H1 (cell line): ENCODE results near the gene DSTN. TPM values are rescaled to one million over a fixed set of nuclear protein-coding genes. Genes with fewer than 3 reads are reported as not detected.

Experiments used
- CTCF ChIA-PET: fragments of 300-600 bp; sonication (Branson Sonifier 250); formaldehyde crosslinking; loops from one replicate; lab custom pipeline; 2021; ENCODE audit not compliant: partially characterized antibody; lab: Charles Lee
- POLR2A ChIA-PET: fragments of 300-600 bp; sonication (Branson Sonifier 250); formaldehyde crosslinking; loops from one replicate; lab custom pipeline; 2021; ENCODE audit warnings: inconsistent platforms; ENCODE audit not compliant: partially characterized antibody; lab: Charles Lee
- DNase-seq, 2 experiments: peaks; one replicate each; pipeline versions ENCODE4 v3.0.0 to v3.0.0-alpha.2; 2010 to 2022; ENCODE audit warnings: low spot score in 2 of 2, low read depth in 1 of 2, mixed read lengths in 1 of 2
- FAIRE-seq: peaks from 2 replicates; lab custom pipeline; 2011; peaks lifted over from hg19 to GRCh38; lab: Jason Lieb, UNC
- H2AFZ ChIP-seq: 2 replicates; pipeline ENCODE4 v1.8.1; 2012; ENCODE audit warnings: low read length, inconsistent platforms
- H2AK5ac ChIP-seq: 2 replicates; pipeline ENCODE4 v1.6.1; 2013; ENCODE audit warnings: low read depth, low read length
- H2BK120ac ChIP-seq: replicated peaks from 2 replicates; pipeline ENCODE3; 2013; ENCODE audit warnings: low read depth, low read length, inconsistent platforms
- H2BK12ac ChIP-seq: 2 replicates; pipeline ENCODE4 v1.6.1; 2013; ENCODE audit warnings: low read depth, low read length
- H2BK15ac ChIP-seq: 2 replicates; pipeline ENCODE4 v1.6.1; 2013; ENCODE audit warnings: low read length
- H2BK20ac ChIP-seq: 2 replicates; pipeline ENCODE4 v1.6.1; 2013; ENCODE audit warnings: low read length
- H2BK5ac ChIP-seq: 2 replicates; pipeline ENCODE4 v1.6.1; 2013; ENCODE audit warnings: low read depth, low read length
- H3K14ac ChIP-seq: 2 replicates; pipeline ENCODE4 v1.6.1; 2013; ENCODE audit warnings: inconsistent platforms; ENCODE audit not compliant: insufficient read length
- H3K18ac ChIP-seq: 2 replicates; pipeline ENCODE4 v1.6.1; 2013; ENCODE audit warnings: low read length; ENCODE audit errors: extremely low read depth
- H3K23ac ChIP-seq: 2 replicates; pipeline ENCODE4 v1.6.1; 2013; ENCODE audit warnings: inconsistent platforms; ENCODE audit not compliant: insufficient read length
- H3K23me2 ChIP-seq: 2 replicates; pipeline ENCODE4 v1.6.1; 2013; ENCODE audit warnings: low read depth, low read length
- H3K27ac ChIP-seq: 2 replicates; pipeline ENCODE4 v1.6.1; 2011; ENCODE audit warnings: low read depth, low read length, inconsistent platforms
- H3K27me3 ChIP-seq, 4 experiments: replicated peaks in 1 of 4; 1 replicate in 1 of 4; 2 replicates in 3 of 4; pipeline versions ENCODE4 v1.6.1 to v1.8.1; 2011 to 2013; ENCODE audit warnings: low read length in 3 of 4, mild to moderate bottlenecking in 3 of 4, inconsistent platforms in 2 of 4, mixed read lengths in 2 of 4, moderate library complexity in 1 of 4; ENCODE audit not compliant: control insufficient read depth in 3 of 4, insufficient read depth in 3 of 4; ENCODE audit errors: extremely low read depth in 1 of 4
- H3K36me3 ChIP-seq, 4 experiments: 2 replicates each; pipeline versions ENCODE4 v1.6.1 to v1.8.1; 2011 to 2013; ENCODE audit warnings: mild to moderate bottlenecking in 4 of 4, low read length in 3 of 4, moderate library complexity in 2 of 4, control low read depth in 1 of 4, inconsistent platforms in 1 of 4; ENCODE audit not compliant: insufficient read depth in 4 of 4, control insufficient read depth in 2 of 4
- H3K4ac ChIP-seq: replicated peaks from 2 replicates; pipeline ENCODE3; 2013; ENCODE audit warnings: low read length, low read depth, mixed read lengths, inconsistent platforms; ENCODE audit not compliant: insufficient read length
- H3K4me1 ChIP-seq, 4 experiments: replicated peaks in 1 of 4; 1 replicate in 1 of 4; 2 replicates in 3 of 4; pipeline versions ENCODE4 v1.6.1 to v1.8.1; 2011 to 2013; ENCODE audit warnings: low read length in 3 of 4, inconsistent platforms in 2 of 4, mixed read lengths in 1 of 4; ENCODE audit not compliant: insufficient read depth in 4 of 4, control insufficient read depth in 3 of 4
- H3K4me2 ChIP-seq, 2 experiments: 2 replicates each; pipeline versions ENCODE4 v1.6.1 to v1.8.1; 2011 to 2013; ENCODE audit warnings: low read depth in 2 of 2, low read length in 2 of 2, control low read depth in 1 of 2, inconsistent platforms in 1 of 2, mild to moderate bottlenecking in 1 of 2; ENCODE audit not compliant: insufficient read depth in 1 of 2
- H3K4me3 ChIP-seq, 4 experiments: fragments of 200-600, 300-600 bp in 1 of 4; sonication (generic), shearing (Covaris generic), sonication (Bioruptor Twin) in 1 of 4; 2 replicates each; pipeline versions ENCODE4 v1.5.1 to v1.8.1; 2011 to 2016; ENCODE audit warnings: low read length in 4 of 4, low read depth in 3 of 4, control low read depth in 2 of 4, inconsistent platforms in 2 of 4, mild to moderate bottlenecking in 2 of 4, mixed read lengths in 1 of 4, moderate library complexity in 1 of 4; ENCODE audit not compliant: insufficient read depth in 2 of 4; ENCODE audit errors: extremely low read depth in 1 of 4
- H3K56ac ChIP-seq: replicated peaks from 2 replicates; pipeline ENCODE3; 2013; ENCODE audit warnings: low read depth, mild to moderate bottlenecking, mixed read lengths, low read length, inconsistent platforms; ENCODE audit not compliant: insufficient read length
- H3K79me1 ChIP-seq: 2 replicates; pipeline ENCODE4 v1.6.1; 2013; ENCODE audit warnings: low read depth, low read length, control low read depth
- H3K79me2 ChIP-seq, 2 experiments: 2 replicates each; pipeline versions ENCODE4 v1.6.1 to v1.8.1; 2012 to 2013; ENCODE audit warnings: low read length in 2 of 2, mild to moderate bottlenecking in 2 of 2, inconsistent platforms in 1 of 2; ENCODE audit not compliant: insufficient read depth in 2 of 2, control insufficient read depth in 1 of 2
- H3K9ac ChIP-seq, 4 experiments: replicated peaks in 1 of 4; 1 replicate in 1 of 4; 2 replicates in 3 of 4; pipeline versions ENCODE4 v1.6.1 to v1.8.1; 2011 to 2013; ENCODE audit warnings: low read depth in 3 of 4, low read length in 3 of 4, control low read depth in 2 of 4, mild to moderate bottlenecking in 2 of 4, moderate library complexity in 2 of 4, inconsistent platforms in 1 of 4; ENCODE audit errors: extremely low read depth in 1 of 4
- H3K9me3 ChIP-seq, 2 experiments: 2 replicates each; pipeline versions ENCODE4 v1.6.1 to v1.8.1; 2012 to 2013; ENCODE audit warnings: mild to moderate bottlenecking in 2 of 2, moderate library complexity in 2 of 2, control low read depth in 1 of 2, inconsistent platforms in 1 of 2, low read depth in 1 of 2, low read length in 1 of 2, mixed read lengths in 1 of 2; ENCODE audit not compliant: insufficient read depth in 2 of 2
- H4K20me1 ChIP-seq, 2 experiments: replicated peaks in 1 of 2; 2 replicates each; pipeline versions ENCODE3 to v1.8.1; 2011 to 2013; ENCODE audit warnings: inconsistent platforms in 2 of 2, low read length in 2 of 2, mild to moderate bottlenecking in 1 of 2; ENCODE audit not compliant: insufficient read depth in 2 of 2, control insufficient read depth in 1 of 2
- H4K5ac ChIP-seq: 2 replicates; pipeline ENCODE4 v1.6.1; 2013; ENCODE audit warnings: low read length, low read depth, mixed read lengths, inconsistent platforms; ENCODE audit not compliant: insufficient read length
- H4K8ac ChIP-seq: 2 replicates; pipeline ENCODE4 v1.8.0; 2013; ENCODE audit warnings: mild to moderate bottlenecking, moderate library complexity, low read length, inconsistent platforms; ENCODE audit not compliant: insufficient read depth; ENCODE audit errors: extremely low read depth
- H4K91ac ChIP-seq: replicated peaks from 2 replicates; pipeline ENCODE3; 2013; ENCODE audit warnings: low read length, mixed read lengths, inconsistent platforms; ENCODE audit not compliant: insufficient read length
- BCL11A ChIP-seq, 2 experiments: IDR thresholded peaks; one replicate each; pipeline ENCODE4 v1.6.1; 2011; ENCODE audit warnings: low read depth in 2 of 2, low read length in 2 of 2, mild to moderate bottlenecking in 2 of 2
- CEBPB ChIP-seq: IDR thresholded peaks from 2 replicates; pipeline ENCODE4 v1.6.1; 2012; ENCODE audit warnings: low read depth, low read length
- EGR1 ChIP-seq: IDR thresholded peaks from 2 replicates; pipeline ENCODE4 v1.6.1; 2011; ENCODE audit warnings: low read depth, low read length, borderline replicate concordance
- GABPA ChIP-seq: IDR thresholded peaks from 2 replicates; pipeline ENCODE4 v1.6.1; 2011; ENCODE audit warnings: mild to moderate bottlenecking, low read length, moderate library complexity, borderline replicate concordance; ENCODE audit not compliant: insufficient read depth
- JUN ChIP-seq: IDR thresholded peaks from 2 replicates; pipeline ENCODE4 v1.6.1; 2011; ENCODE audit warnings: low read depth, mild to moderate bottlenecking, improper control_type of control experiment, low read length
- NANOG ChIP-seq: IDR thresholded peaks from 2 replicates; pipeline ENCODE4 v1.6.1; 2011; ENCODE audit warnings: low read length, low read depth, mild to moderate bottlenecking, inconsistent platforms; ENCODE audit not compliant: insufficient read depth, poor library complexity, severe bottlenecking
- POLR2A ChIP-seq, 2 experiments: IDR thresholded peaks; 1 replicate in 1 of 2; 2 replicates in 1 of 2; pipeline ENCODE4 v1.6.1; 2011; ENCODE audit warnings: low read depth in 2 of 2, low read length in 2 of 2, mild to moderate bottlenecking in 2 of 2; ENCODE audit errors: control extremely low read depth in 1 of 2
- TBP ChIP-seq: IDR thresholded peaks from 2 replicates; pipeline ENCODE4 v1.6.1; 2011; ENCODE audit warnings: low read depth, low read length, improper control_type of control experiment
- WGBS, 2 experiments: shearing (Covaris generic) in 1 of 2; methylation state at CpG; one replicate each; pipeline versions ENCODE4 v1.1.6 to v1.1.7; 2013 to 2015; ENCODE audit warnings: low lambda C conversion rate in 2 of 2, mixed read lengths in 2 of 2, inconsistent platforms in 1 of 2, low coverage in 1 of 2, missing lambda C conversion rate in 1 of 2; ENCODE audit not compliant: insufficient replicate concordance in 2 of 2, insufficient coverage in 1 of 2, insufficient read length in 1 of 2; ENCODE audit errors: extremely low coverage in 1 of 2, missing lambda C conversion rate in 1 of 2; 5-methylcytosine and 5-hydroxymethylcytosine counted together
- polyA plus RNA-seq, 7 experiments: library from polyadenylated mRNA; depleted of rRNA in 3 of 7; stranded (reverse) in 5 of 7; unstranded in 2 of 7; fragments of >200 nt in 5 of 7; fragments of 200-250 nt in 2 of 7; gene quantifications; 1 replicate in 5 of 7; 2 replicates in 1 of 7; 4 replicates in 1 of 7; pipeline versions ENCODE4 v1.2.1 to v1.2.3, GENCODE V29; 2011 to 2013; ENCODE audit warnings: missing spikeins in 2 of 7, mixed read lengths in 2 of 7
- total RNA-seq: library from RNA; stranded (reverse); fragmentation: NEBNext Ultra II Directional; extraction: Animal tissue kit (Norgen Biotek cat#: 25700); gene quantifications from 2 replicates; pipeline ENCODE4 v1.2.1, GENCODE V29; 2021

Gene DSTN
- total and polyA plus RNA-seq, 2 of the 8 experiments (the other 6 are each of a cell fraction or from before 2014, with no cell fraction given), result 43.3 to 208 TPM

- Histone ChIP-seq H3K27ac (peak overlapping the region; percentile 64), H4K8ac (no peak overlapping the region), H3K27me3 (no peaks in the 10 kb centered on the region), H3K18ac (peak overlapping the region; percentile 33; the same call in 1 of the 2 replicates), H3K4me1 (peaks cover 0 to 15% (median 9%) of the 10 kb centered on the region in 4 experiments; a peak in 6 of 7 replicates), H2BK12ac (no peak overlapping the region; the same call in 1 of the 2 replicates), H3K9ac (no peak overlapping the region), H3K4me3 (peak overlapping the region in 1 of 4 experiments; percentile 22; a peak in 1 of 8 replicates), H3K23me2 (no peaks in the 10 kb centered on the region), H2BK5ac (peak overlapping the region; percentile 78), H2AFZ (no peak overlapping the region), H3K36me3 (peaks cover 0 to 16% (median 6%) of the 10 kb centered on the region in 4 experiments; a peak in 4 of 8 replicates), H4K5ac (peak overlapping the region; percentile 18), H2BK20ac (no peak overlapping the region), H3K4ac (peak overlapping the region; percentile 40), H3K23ac (no peak overlapping the region), H3K4me2 (peak overlapping the region; percentile 43 to 69), H2BK15ac (no peak overlapping the region), H3K9me3 (no peaks in the 10 kb centered on the region), H3K14ac (no peak overlapping the region), H2AK5ac (no peak overlapping the region), H4K91ac (no peak overlapping the region), H3K79me2 (peaks cover 5 to 36% of the 10 kb centered on the region in 2 experiments), H3K79me1 (peaks cover 10% of the 10 kb centered on the region), H2BK120ac (peak overlapping the region; percentile 35), H4K20me1 (peaks cover 0 to 11% of the 10 kb centered on the region in 2 experiments), H3K56ac (no peak overlapping the region)
- no peak for DNase-seq
- POLR2A ChIA-PET, result interaction anchor here (1.5 to 2.1 kb wide), 7 partner anchors 12 to 97 kb away, joined by 3 to 9 read pairs (median 7); partner anchors contain the start of genes BFSP1 and DSTN
- peak; percentile 50 for FAIRE-seq
- TF ChIP-seq CEBPB (no peak), GABPA (no peak), TBP (no peak), BCL11A (IDR thresholded peaks at IDR 0.05; ENCODE audit: low read depth in 2 of 2, low read length in 2 of 2) (no peak), POLR2A (IDR thresholded peaks at IDR 0.05; ENCODE audit: control extremely low read depth in 1 of 2, low read depth in 2 of 2, low read length in 2 of 2) (no peak), JUN (no peak), EGR1 (no peak), NANOG (no peak)
- CTCF ChIA-PET, result interaction anchor here (0.9 to 4.1 kb wide), 12 partner anchors 8 to 800 kb away, joined by 3 to 15 read pairs (median 6); partner anchors contain the start of gene DSTN
- 38% methylated on average over 4 of the region's 4 CpGs; no CpG with 5 or more reads in 1 of the 2 experiments for WGBS, 2 experiments
Measured at GRCh38 chr20:17601957-17602356, 32.1 kb downstream of the DSTN start.
